Posterior cingulate gyrus (tissue), 11 donors: ENCODE results near the gene GGA3.
"Not testable (repeated sequence)": the region's sequence is repeated elsewhere in the genome, so short reads cannot be mapped to it uniquely, and the experiment has no call there.

ENCODE experiments used
- DNase-seq, 10 donors: peaks; one replicate each; pipeline versions ENCODE4 v3.0.0 to v3.0.0-alpha.2; 2020 to 2021; ENCODE audit warnings: mixed read lengths in 3 of 10
- intact Hi-C: fragments of 100-400 bp; cut with DNase I; formaldehyde crosslinking; loops from one replicate; pipeline ENCODE4 v1.15.1; 2023

The GGA3 gene

DNA sequence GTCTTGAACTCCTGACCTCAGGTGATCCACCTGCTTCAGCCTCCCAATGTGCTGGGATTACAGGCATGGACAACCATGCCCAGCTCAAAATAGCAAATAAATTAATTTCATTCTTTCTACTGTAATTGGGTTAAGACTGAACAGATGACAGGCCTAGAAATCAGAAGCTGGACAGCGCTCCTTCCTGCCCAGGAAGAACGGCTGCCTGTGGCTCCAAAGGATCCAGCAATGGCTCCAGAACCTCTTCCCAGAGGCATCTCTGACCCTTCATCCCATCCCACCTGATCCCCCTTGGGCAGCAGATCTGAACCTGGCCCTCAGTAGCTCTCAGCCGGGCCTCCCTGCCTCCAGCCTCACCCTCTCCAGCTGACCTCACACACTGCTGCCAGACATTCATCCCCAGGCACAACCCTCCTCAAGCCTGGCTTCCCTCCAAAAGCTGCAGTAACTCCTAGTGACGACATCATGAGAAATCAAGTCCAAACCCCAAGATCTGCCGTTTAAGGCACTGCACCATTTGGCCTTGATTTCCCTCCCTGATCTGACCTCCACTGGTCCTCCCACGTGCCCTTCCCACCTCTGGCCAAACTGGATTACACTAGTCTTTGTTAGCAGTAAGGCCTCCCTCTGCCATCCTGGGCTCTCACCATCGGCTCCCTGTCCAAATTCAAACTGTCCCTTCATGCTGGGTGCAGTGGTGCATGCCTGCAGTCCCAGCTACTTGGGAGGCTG, 12.7 kb upstream of the GGA3 start:
- intact Hi-C loops: loop anchor here (5.0 kb wide), 1 partner anchor 133 kb away; the partner anchor contains the start of gene GRB2
- no peak for DNase-seq

DNA sequence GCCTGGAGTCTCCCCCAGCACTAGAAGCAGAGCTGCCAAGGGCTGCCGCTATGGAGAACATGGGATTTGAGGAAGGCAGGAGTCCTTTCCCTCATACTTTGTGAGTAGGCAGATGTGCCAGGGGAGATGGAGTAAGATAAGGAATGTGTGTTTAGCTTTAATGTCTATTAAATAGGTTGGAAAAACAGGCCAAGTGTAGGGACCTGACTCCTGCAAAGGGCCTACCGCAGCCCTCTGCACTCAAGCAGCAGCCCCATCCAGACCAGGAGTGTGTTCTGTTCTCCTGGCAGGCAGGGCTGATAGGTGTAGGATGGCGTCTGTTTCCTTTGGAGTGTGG, 11.4 kb upstream of the GGA3 start:
- DNase-seq: peak in 1 of 10 donors; percentile 2
- intact Hi-C loops: loop anchor here (5.0 kb wide), 1 partner anchor 134 kb away; the partner anchor contains the start of gene GRB2

DNA sequence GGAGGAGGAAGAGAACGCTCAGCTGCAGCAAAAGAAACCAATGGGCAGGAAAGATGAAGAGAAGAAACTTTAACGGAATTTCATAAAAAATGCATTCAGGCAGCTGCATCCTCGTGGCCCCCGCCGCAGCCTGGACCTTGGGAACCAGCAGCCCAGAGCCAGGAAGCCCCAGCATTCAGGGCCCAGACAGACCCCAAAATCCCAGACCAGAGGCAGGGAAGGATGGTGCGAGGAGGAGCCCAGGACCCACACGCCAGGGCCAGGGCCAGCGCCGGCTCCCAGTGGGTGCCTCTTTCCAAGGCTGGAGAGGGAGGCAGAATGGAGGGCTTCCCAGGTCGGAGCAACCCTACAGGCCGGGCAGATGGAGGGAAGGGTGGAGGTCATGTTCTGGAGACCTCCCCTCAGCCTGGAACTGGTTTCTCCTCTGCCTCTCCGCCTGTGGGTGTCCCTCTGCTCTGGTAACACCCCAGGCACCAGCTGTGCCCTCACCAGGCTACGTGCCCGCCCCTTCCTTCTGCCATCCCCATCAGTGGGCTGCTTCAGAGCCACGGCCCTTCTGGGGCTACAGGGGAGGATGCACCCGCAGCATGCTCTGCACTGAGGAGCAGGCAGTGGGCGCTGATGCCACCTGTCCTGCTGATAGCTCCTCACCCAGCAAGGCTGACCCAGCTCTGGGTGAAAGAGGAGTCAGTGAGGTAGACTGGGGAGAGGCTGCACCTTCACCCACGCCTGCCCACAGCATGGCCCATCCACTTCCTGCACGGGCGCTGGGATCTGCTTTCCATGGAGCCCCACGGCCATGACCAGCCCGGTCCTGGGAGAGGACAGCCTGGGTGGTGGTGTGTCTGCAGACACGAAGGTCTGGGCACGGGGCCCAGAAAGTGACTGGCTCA, 10.8 kb upstream of the GGA3 start:
- DNase-seq: peak in 8 of 10 donors; percentile 32 to 89 (median 50)
- intact Hi-C loops: loop anchor here (2.0 to 5.0 kb wide), 3 partner anchors 17 to 135 kb away; partner anchors contain the start of genes GRB2, SLC25A19 and SUMO2

GRCh38 chr17:75271233-75271954, 10.0 kb upstream of the GGA3 start:
- intact Hi-C loops: loop anchor here (2.0 to 5.0 kb wide), 3 partner anchors 17 to 136 kb away; partner anchors contain the start of genes GRB2, SLC25A19 and SUMO2
- peak; percentile 57 to 97 (median 77) for DNase-seq

DNA sequence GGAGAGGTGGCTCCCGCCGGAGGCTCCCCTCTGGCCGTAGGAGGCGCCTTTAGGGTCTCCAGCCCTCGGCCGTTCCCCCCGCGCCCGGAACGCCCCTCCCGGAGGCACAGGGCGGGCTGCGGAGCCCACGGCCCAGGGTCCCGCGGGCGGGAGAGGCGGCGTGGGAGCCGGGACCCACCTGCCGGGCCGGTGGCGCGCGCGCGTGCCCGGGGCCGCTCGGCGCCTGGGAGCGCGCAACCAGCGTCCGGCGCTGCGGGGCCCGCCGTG, 9.5 kb upstream of the GGA3 start, which contains the start of gene MIF4GD:
MIF4GD (minus strand) TSS at position 266 of the 267 bp plus-strand sequence. CDS start 1,036 bp downstream, outside the sequence.
- intact Hi-C loops: loop anchor here (2.0 to 5.0 kb wide), 3 partner anchors 18 to 136 kb away; partner anchors contain the start of genes GRB2, SLC25A19 and SUMO2
- no peak for DNase-seq

- intact Hi-C loops: loop anchor here (2.0 to 5.0 kb wide), 3 partner anchors 18 to 137 kb away; partner anchors contain the start of genes GRB2, SLC25A19 and SUMO2
- peak; percentile 23 to 92 (median 41) for DNase-seq
These were observed 9.0 kb upstream of the GGA3 start for GRCh38 chr17:75270218-75270965.

DNA sequence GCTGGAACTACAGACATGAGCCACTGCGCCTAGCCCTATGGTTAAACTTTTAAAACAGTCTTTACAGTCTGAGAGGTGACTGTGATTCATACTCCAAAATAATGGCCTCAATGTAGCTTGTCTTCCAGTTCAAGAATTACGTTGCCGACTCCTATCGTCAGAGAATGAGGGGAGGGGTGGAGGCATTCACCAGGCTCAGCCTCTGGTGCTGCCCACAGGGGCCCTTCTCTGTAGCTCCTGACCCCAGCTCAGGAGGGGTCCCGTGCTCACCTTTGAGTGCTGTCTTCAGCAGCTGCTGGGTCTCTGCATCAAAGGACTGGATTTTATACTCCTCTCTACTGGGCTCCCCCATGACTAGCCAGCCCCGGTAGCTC, 8.4 kb upstream of the GGA3 start:
- intact Hi-C loops: loop anchor here (2.0 to 10.0 kb wide), 5 partner anchors 19 to 137 kb away; partner anchors contain the start of genes GRB2, NUP85, SLC25A19 and SUMO2
- DNase-seq: no peak

- intact Hi-C loops: loop anchor here (2.0 to 10.0 kb wide), 2 partner anchors 25 to 63 kb away; partner anchors contain the start of gene NUP85
- peak in 2 of 10 donors; percentile 4 to 59 for DNase-seq
These were observed 6.2 kb upstream of the GGA3 start for GRCh38 chr17:75267411-75268232.

GRCh38 chr17:75267153-75267410, 5.7 kb upstream of the GGA3 start:
- intact Hi-C loops: loop anchor here (10.0 kb wide), 1 partner anchor 62 kb away; the partner anchor contains the start of gene NUP85
- peak in 2 of 10 donors; percentile 19 to 75 for DNase-seq

GRCh38 chr17:75266316-75267152, 5.1 kb upstream of the GGA3 start:
- peak in 8 of 10 donors; percentile 4 to 93 (median 39) for DNase-seq
- intact Hi-C loops: loop anchor here (10.0 kb wide), 1 partner anchor 62 kb away; the partner anchor contains the start of gene NUP85

- intact Hi-C loops: loop anchor here (10.0 kb wide), 1 partner anchor 61 kb away; the partner anchor contains the start of gene NUP85
- peak in 1 of 10 donors; percentile 69 for DNase-seq
These were observed 4.4 kb upstream of the GGA3 start for GRCh38 chr17:75265614-75266315.

- no peak for DNase-seq
- intact Hi-C loops: loop anchor here (10.0 kb wide), 1 partner anchor 58 kb away; the partner anchor contains the start of gene NUP85
These were observed 1.6 kb upstream of the GGA3 start for GRCh38 chr17:75263055-75263454.

DNA sequence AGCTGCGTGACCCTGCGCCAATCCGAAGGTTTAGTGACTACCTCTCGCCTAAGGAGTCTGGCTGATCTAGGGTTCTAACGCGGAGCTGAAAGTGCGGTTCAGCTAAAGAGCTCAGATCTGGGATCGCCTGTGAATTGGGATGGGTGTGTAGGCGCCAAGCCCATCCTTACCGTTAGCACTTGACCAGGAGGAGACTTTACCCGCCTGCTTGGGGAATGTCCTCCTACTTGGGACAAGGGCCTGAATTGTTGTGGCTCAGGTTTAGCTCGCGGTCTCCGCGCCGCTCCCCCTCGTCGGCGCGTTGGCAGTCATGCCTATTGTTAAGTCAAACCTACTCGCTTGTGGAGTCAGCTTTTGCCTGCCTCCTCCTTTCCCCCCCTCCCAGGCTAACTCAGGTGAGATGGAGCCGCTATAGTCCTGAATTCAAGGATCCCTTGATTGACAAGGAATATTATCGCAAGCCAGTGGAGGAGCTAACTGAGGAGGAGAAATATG, 753 bp upstream of the GGA3 start:
- peak in 1 of 10 donors; percentile 82 for DNase-seq
- intact Hi-C loops: loop anchor here (10.0 kb wide), 1 partner anchor 57 kb away; the partner anchor contains the start of gene NUP85

- intact Hi-C loops: loop anchor here (10.0 kb wide), 1 partner anchor 56 kb away; the partner anchor contains the start of gene NUP85
- DNase-seq: no peak
These were observed 618 bp downstream of the GGA3 start for GRCh38 chr17:75260641-75261335.

DNA sequence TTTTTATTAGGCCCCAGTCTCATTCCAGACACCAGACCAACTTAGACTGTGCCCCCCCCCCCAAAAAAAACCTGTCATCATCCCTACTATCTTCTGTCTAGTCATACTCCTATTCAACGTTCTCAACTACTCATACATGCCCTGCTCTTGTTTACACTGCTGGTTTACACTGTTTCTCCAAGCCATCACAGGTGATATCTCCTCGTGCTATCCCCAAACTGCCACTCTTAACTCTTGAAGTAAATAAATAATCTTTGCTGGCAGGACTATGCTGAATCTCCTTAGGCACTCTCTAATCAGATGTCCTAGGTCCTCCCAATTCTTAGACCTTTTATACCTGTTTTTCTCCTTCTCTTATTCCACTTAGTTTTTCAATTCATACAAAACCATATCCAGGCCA, 4.2 kb downstream of the GGA3 start:
- DNase-seq, intact Hi-C loops: not testable (repeated sequence)
